Endothelial cell of umbilical vein (primary cell): ENCODE data around the gene MRPS35. TPM values are rescaled to one million over a fixed set of nuclear protein-coding genes. Genes with fewer than 3 reads are reported as not detected.
"Not testable (repeated sequence)": the region's sequence is repeated elsewhere in the genome, so short reads cannot be mapped to it uniquely, and the experiment has no call there.

Source experiments
- BruUV-seq: library from RNA; stranded (reverse); fragments of 400-500 nt; replicated peaks from 2 replicates; lab custom pipeline; 2021; lab: Mats Ljungman, UMichigan
- CTCF ChIA-PET: fragments of 300-600, 350-600 bp; sonication (Branson Sonifier 250); formaldehyde crosslinking; loops from one replicate; lab custom pipeline; 2021; ENCODE audit warnings: antibody characterized with exemption, inconsistent platforms; lab: Charles Lee
- POLR2A ChIA-PET: fragments of 300-600, 350-600 bp; sonication (Branson Sonifier 250); formaldehyde crosslinking; loops from one replicate; lab custom pipeline; 2021; ENCODE audit warnings: antibody characterized with exemption, inconsistent platforms; lab: Charles Lee
- DNase-seq: peaks from one replicate; pipeline ENCODE4 v3.0.0-alpha.2; 2011; ENCODE audit warnings: low read depth, low spot score
- FAIRE-seq: peaks from 2 replicates; lab custom pipeline; 2011; peaks lifted over from hg19 to GRCh38; lab: Jason Lieb, UNC
- H2AFZ ChIP-seq: 2 replicates; pipeline ENCODE4 v1.6.0; 2012; ENCODE audit warnings: low read depth, low read length, control low read depth, inconsistent platforms
- H3K27ac ChIP-seq: 2 replicates; pipeline ENCODE4 v1.5.1; 2011; ENCODE audit warnings: low read depth, mild to moderate bottlenecking, control low read depth, low read length, moderate library complexity; ENCODE audit not compliant: insufficient read depth
- H3K27me3 ChIP-seq, 2 experiments: 2 replicates each; pipeline versions ENCODE4 v1.6.0 to v1.6.1; 2011; ENCODE audit warnings: low read length in 2 of 2, mixed read lengths in 1 of 2; ENCODE audit not compliant: control insufficient read depth in 2 of 2, insufficient read depth in 2 of 2
- H3K36me3 ChIP-seq, 2 experiments: 2 replicates in 1 of 2; 3 replicates in 1 of 2; pipeline ENCODE4 v1.5.1; 2011; ENCODE audit warnings: low read length in 2 of 2, mild to moderate bottlenecking in 1 of 2, moderate library complexity in 1 of 2; ENCODE audit not compliant: control insufficient read depth in 2 of 2, insufficient read depth in 2 of 2; ENCODE audit errors: extremely low read depth in 1 of 2
- H3K4me1 ChIP-seq: 3 replicates; pipeline ENCODE4 v1.5.1; 2011; ENCODE audit warnings: mild to moderate bottlenecking, low read length; ENCODE audit not compliant: control insufficient read depth, insufficient read depth; ENCODE audit errors: extremely low read depth
- H3K4me2 ChIP-seq: 2 replicates; pipeline ENCODE4 v1.6.1; 2011; ENCODE audit warnings: low read length, control low read depth, mixed read lengths; ENCODE audit not compliant: insufficient read depth
- H3K4me3 ChIP-seq, 3 experiments: fragments of 200-600 bp in 1 of 3; sonication (generic), shearing (Covaris generic) in 1 of 3; replicated peaks in 1 of 3; 2 replicates each; pipeline ENCODE4 v1.5.1; 2011 to 2016; ENCODE audit warnings: control low read depth in 3 of 3, low read length in 3 of 3, mild to moderate bottlenecking in 2 of 3, inconsistent platforms in 1 of 3, low read depth in 1 of 3, moderate library complexity in 1 of 3; ENCODE audit not compliant: insufficient read depth in 1 of 3
- H3K79me2 ChIP-seq: 2 replicates; pipeline ENCODE4 v1.6.0; 2012; ENCODE audit warnings: low read length, inconsistent platforms; ENCODE audit not compliant: control insufficient read depth, insufficient read depth
- H3K9ac ChIP-seq: replicated peaks from 2 replicates; pipeline ENCODE3; 2011; ENCODE audit warnings: low read length, control low read depth; ENCODE audit not compliant: insufficient read depth; ENCODE audit errors: extremely low read depth
- H3K9me1 ChIP-seq: replicated peaks from 3 replicates; pipeline ENCODE4 v1.6.0; 2011; ENCODE audit warnings: mild to moderate bottlenecking, low read length; ENCODE audit not compliant: control insufficient read depth, insufficient read depth; ENCODE audit errors: extremely low read depth
- H3K9me3 ChIP-seq: replicated peaks from 2 replicates; pipeline ENCODE4 v1.5.1; 2012; ENCODE audit warnings: low read length, inconsistent platforms; ENCODE audit not compliant: control insufficient read depth, insufficient read depth
- H4K20me1 ChIP-seq: replicated peaks from 2 replicates; pipeline ENCODE3; 2011; ENCODE audit warnings: mild to moderate bottlenecking, low read length; ENCODE audit not compliant: control insufficient read depth, insufficient read depth; ENCODE audit errors: extremely low read depth
- CTCF ChIP-seq, 2 donors: IDR thresholded peaks; 1 replicate in 1 of 2; 2 replicates in 1 of 2; pipeline ENCODE4 v1.5.1; 2011; ENCODE audit warnings: low read length in 2 of 2, mild to moderate bottlenecking in 2 of 2, moderate library complexity in 2 of 2, control low read depth in 1 of 2, inconsistent platforms in 1 of 2, low read depth in 1 of 2; ENCODE audit not compliant: insufficient read depth in 1 of 2; ENCODE audit errors: extremely low read depth in 1 of 2
- EZH2 ChIP-seq: IDR thresholded peaks from 2 replicates; pipeline ENCODE4 v1.6.1; 2012; ENCODE audit warnings: borderline replicate concordance, low read depth, mild to moderate bottlenecking, moderate library complexity, low read length, inconsistent platforms; ENCODE audit not compliant: severe bottlenecking
- FOS ChIP-seq: IDR thresholded peaks from 2 replicates; pipeline ENCODE4 v1.6.1; 2011; ENCODE audit warnings: mild to moderate bottlenecking, low read length, moderate library complexity, borderline replicate concordance; ENCODE audit not compliant: insufficient read depth
- GATA2 ChIP-seq: IDR thresholded peaks from 2 replicates; pipeline ENCODE4 v1.7.0; 2011; ENCODE audit warnings: low read depth, mild to moderate bottlenecking, moderate library complexity, mixed read lengths, low read length; ENCODE audit not compliant: insufficient read length, insufficient read depth
- JUN ChIP-seq: IDR thresholded peaks from 2 replicates; pipeline ENCODE4 v1.6.1; 2011; ENCODE audit warnings: borderline replicate concordance, low read depth; ENCODE audit not compliant: insufficient read length, insufficient read depth
- MYC ChIP-seq: IDR thresholded peaks from one replicate; pipeline ENCODE4 v1.6.1; 2011; ENCODE audit warnings: mild to moderate bottlenecking, low read depth, low read length
- POLR2A ChIP-seq: IDR thresholded peaks from 2 replicates; pipeline ENCODE4 v1.6.1; 2012; ENCODE audit warnings: low read depth, mild to moderate bottlenecking, control low read depth, low read length
- POLR2AphosphoS5 ChIP-seq: IDR thresholded peaks from 2 replicates; pipeline ENCODE4 v1.6.1; 2012; ENCODE audit warnings: low read depth, mild to moderate bottlenecking, control low read depth, low read length, moderate library complexity; ENCODE audit not compliant: insufficient read depth
- dilution Hi-C: fragments of 300-500 bp; cut with MboI; formaldehyde crosslinking; loops from one replicate; pipeline ENCODE4 v1.15.0; 2019; ENCODE audit warnings: low sequenced_read_pairs; ENCODE audit not compliant: extremely low pct_ligation_motif_present
- intact Hi-C: fragments of 100-400 bp; cut with micrococcal nuclease; formaldehyde crosslinking; loops from one replicate; pipeline ENCODE4 v1.10.0; 2022
- polyA plus RNA-seq, 4 experiments: library from polyadenylated mRNA; depleted of rRNA in 3 of 4; stranded (reverse) in 3 of 4; unstranded in 1 of 4; fragments of >200 nt; gene quantifications; 2 replicates each; pipeline versions ENCODE4 v1.2.1 to v1.2.3, GENCODE V29; 2011 to 2012; ENCODE audit warnings: missing spikeins in 1 of 4
- total RNA-seq: library from RNA; stranded (reverse); gene quantifications from 2 replicates; pipeline ENCODE4 v1.2.3, GENCODE V29; 2021
- TF ChIP-seq, protein P1 (sequence below): IDR thresholded peaks from 2 replicates; pipeline ENCODE4 v1.6.1; 2011; ENCODE audit not compliant: insufficient read depth, insufficient read length

MRPS35 gene
- total and polyA plus RNA-seq, 2 donors (not counting 3 experiments of a cell fraction or from before 2014, with no cell fraction given), result 22.7 to 38.6 TPM

- FAIRE-seq, result no peak
- H2AFZ ChIP-seq, result no peak overlapping the region
- TF ChIP-seq MYC (no peak), JUN (no peak), GATA2 (no peak), EZH2 (no peak), POLR2AphosphoS5 (no peak), CTCF (IDR thresholded peaks at IDR 0.05; ENCODE audit: extremely low read depth in 1 of 2, insufficient read depth in 1 of 2, low read depth in 1 of 2, low read length in 2 of 2) (no peak), POLR2A (no peak), FOS (no peak)
- TF ChIP-seq, protein P1, sequence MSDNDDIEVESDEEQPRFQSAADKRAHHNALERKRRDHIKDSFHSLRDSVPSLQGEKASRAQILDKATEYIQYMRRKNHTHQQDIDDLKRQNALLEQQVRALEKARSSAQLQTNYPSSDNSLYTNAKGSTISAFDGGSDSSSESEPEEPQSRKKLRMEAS, result no peak
- no peaks in the 10 kb centered on the region for H4K20me1 ChIP-seq
- no peak overlapping the region for H3K4me2 ChIP-seq
- H3K9ac ChIP-seq, result no peak overlapping the region
- ChIA-PET POLR2A (no interaction called here), CTCF (interaction anchor here (0.6 to 8.5 kb wide), 12 partner anchors 17 to 1266 kb away, joined by 3 to 141 read pairs (median 10); no protein-coding TSS in a partner anchor)
- H3K4me1 ChIP-seq, result no peaks in the 10 kb centered on the region
- H3K27me3 ChIP-seq, result no peaks in the 10 kb centered on the region
- peaks cover 3 to 6% of the 10 kb centered on the region in 2 experiments for H3K36me3 ChIP-seq
- BruUV-seq, result no TSS peak
- no peak overlapping the region for H3K27ac ChIP-seq
- H3K9me3 ChIP-seq, result no peaks in the 10 kb centered on the region
- no peaks in the 10 kb centered on the region for H3K79me2 ChIP-seq
- no peak for DNase-seq
- intact Hi-C loops (loop anchor here (1.0 to 10.0 kb wide), 7 partner anchors 88 to 1266 kb away; no protein-coding TSS in a partner anchor), dilution Hi-C loops (no loop called here)
- no peaks in the 10 kb centered on the region for H3K9me1 ChIP-seq
- H3K4me3 ChIP-seq, result no peak overlapping the region
Observed at GRCh38 chr12:27733791-27734190, 23.2 kb downstream of the MRPS35 start.

- dilution Hi-C loops, H3K79me2 ChIP-seq, POLR2A ChIA-PET, H4K20me1 ChIP-seq, H3K27ac ChIP-seq, DNase-seq, H3K27me3 ChIP-seq, H2AFZ ChIP-seq, H3K36me3 ChIP-seq, H3K9me1 ChIP-seq, H3K9ac ChIP-seq, H3K4me2 ChIP-seq, H3K9me3 ChIP-seq, H3K4me1 ChIP-seq, FAIRE-seq, H3K4me3 ChIP-seq, BruUV-seq: not testable (repeated sequence)
- CTCF ChIA-PET, result interaction anchor here (0.8 to 8.5 kb wide), 5 partner anchors 87 to 438 kb away, joined by 3 to 141 read pairs (median 43); no protein-coding TSS in a partner anchor
- intact Hi-C loops, result loop anchor here (10.0 kb wide), 1 partner anchor 1230 kb away; no protein-coding TSS in a partner anchor
Observed at GRCh38 chr12:27734321-27734720, 23.7 kb downstream of the MRPS35 start.
